Measurements from ENCODE around the gene SIGLEC6.

- TF ChIP-seq POLR2A (IDR thresholded peaks at IDR 0.05), result no peak
- TF ChIP-seq, protein P1, sequence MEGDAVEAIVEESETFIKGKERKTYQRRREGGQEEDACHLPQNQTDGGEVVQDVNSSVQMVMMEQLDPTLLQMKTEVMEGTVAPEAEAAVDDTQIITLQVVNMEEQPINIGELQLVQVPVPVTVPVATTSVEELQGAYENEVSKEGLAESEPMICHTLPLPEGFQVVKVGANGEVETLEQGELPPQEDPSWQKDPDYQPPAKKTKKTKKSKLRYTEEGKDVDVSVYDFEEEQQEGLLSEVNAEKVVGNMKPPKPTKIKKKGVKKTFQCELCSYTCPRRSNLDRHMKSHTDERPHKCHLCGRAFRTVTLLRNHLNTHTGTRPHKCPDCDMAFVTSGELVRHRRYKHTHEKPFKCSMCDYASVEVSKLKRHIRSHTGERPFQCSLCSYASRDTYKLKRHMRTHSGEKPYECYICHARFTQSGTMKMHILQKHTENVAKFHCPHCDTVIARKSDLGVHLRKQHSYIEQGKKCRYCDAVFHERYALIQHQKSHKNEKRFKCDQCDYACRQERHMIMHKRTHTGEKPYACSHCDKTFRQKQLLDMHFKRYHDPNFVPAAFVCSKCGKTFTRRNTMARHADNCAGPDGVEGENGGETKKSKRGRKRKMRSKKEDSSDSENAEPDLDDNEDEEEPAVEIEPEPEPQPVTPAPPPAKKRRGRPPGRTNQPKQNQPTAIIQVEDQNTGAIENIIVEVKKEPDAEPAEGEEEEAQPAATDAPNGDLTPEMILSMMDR (IDR thresholded peaks at IDR 0.05), result no peak
Observed at GRCh38 chr19:51507192-51507591, 24.3 kb downstream of the SIGLEC6 start.

Measured in heart left ventricle (tissue), 13 donors.